ENCODE measurements around the gene SLC44A3.

The SLC44A3 gene, protein sequence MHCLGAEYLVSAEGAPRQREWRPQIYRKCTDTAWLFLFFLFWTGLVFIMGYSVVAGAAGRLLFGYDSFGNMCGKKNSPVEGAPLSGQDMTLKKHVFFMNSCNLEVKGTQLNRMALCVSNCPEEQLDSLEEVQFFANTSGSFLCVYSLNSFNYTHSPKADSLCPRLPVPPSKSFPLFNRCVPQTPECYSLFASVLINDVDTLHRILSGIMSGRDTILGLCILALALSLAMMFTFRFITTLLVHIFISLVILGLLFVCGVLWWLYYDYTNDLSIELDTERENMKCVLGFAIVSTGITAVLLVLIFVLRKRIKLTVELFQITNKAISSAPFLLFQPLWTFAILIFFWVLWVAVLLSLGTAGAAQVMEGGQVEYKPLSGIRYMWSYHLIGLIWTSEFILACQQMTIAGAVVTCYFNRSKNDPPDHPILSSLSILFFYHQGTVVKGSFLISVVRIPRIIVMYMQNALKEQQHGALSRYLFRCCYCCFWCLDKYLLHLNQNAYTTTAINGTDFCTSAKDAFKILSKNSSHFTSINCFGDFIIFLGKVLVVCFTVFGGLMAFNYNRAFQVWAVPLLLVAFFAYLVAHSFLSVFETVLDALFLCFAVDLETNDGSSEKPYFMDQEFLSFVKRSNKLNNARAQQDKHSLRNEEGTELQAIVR

DNA sequence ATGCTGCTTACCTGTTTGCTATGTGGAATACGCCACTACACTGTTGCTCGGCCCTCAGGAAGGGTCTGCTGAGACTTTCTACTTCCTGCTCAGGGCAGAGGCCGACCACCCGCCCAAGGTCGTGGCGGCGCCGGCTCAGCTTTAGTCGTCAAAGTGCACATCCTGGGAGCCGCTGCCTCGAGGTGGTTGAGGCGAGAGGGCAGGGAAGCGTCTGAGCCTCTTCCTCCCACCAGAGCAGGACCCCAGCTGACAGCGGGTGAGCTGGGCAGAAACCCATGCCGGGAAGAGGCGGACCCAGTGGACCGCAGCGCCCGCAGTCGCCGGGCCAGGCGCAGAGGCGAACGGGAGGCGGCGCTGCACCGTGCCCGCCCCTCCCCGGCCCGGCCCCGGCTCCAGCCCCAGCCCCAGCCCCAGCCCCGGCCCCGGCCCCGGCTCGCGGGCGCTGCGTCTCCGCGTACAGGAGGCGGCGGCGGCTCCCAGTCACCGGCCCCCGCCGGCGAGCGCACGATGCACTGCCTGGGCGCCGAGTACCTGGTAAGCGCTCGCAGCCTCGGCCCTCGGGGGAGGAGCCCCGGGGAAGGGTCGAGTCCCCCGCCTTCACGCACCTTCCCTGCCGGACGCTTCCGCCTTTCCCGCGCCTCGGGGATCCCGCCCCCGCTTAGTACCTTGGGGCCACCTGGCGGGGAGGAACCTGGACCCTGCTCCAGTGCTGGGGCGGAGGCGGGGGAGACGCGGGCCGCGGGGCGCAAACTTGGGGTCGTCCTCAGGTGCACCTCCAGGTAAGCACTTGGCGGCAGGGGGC lies at the start of gene SLC44A3:
Gene SLC44A3 (plus strand): TSS at position 413 of the 802 bp plus-strand sequence. CDS start 95 bp downstream, at position 508.
- peak within 1 kb of the TSS; percentile 63 for H3K4me3 ChIP-seq (ENCODE audit: low read depth, low read length)
- DNase-seq (ENCODE audit: low read depth): no peak

- DNase-seq (ENCODE audit: low read depth): peak; percentile 97
- no peak overlapping the region for H3K4me3 ChIP-seq (ENCODE audit: low read depth, low read length)
These were observed 47.9 kb upstream of the SLC44A3 start for GRCh38 chr1:94772230-94772641.

DNA sequence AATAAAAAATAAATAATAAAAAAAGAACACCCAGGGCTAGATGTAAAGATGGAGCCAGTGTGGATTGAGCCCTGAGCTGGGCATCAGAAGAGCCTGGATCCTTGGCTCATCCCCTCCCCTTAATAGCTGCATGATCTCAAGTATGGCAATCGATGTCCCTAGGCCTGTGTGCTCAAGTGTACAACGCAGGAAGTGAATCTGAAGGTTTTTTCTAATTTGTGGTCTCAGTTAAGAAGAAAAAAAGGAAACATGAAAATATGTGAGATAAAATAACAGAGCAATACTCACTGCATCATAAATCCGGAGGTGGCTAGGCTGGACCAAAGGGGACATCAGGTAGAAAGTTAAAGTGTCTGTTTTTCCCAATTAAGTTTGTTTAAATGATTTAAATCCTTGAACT lies 47.3 kb upstream of the SLC44A3 start:
- no peak for DNase-seq (ENCODE audit: low read depth)
- no peak overlapping the region for H3K4me3 ChIP-seq (ENCODE audit: low read depth, low read length)

- DNase-seq (ENCODE audit: low read depth): no peak
- H3K4me3 ChIP-seq (ENCODE audit: low read depth, low read length): no peak overlapping the region
These were observed 46.8 kb upstream of the SLC44A3 start for GRCh38 chr1:94773296-94773809.

- no peak overlapping the region for H3K4me3 ChIP-seq (ENCODE audit: low read depth, low read length)
- DNase-seq (ENCODE audit: low read depth): peak; percentile 84
These were observed 46.2 kb upstream of the SLC44A3 start for GRCh38 chr1:94773931-94774422.

DNA sequence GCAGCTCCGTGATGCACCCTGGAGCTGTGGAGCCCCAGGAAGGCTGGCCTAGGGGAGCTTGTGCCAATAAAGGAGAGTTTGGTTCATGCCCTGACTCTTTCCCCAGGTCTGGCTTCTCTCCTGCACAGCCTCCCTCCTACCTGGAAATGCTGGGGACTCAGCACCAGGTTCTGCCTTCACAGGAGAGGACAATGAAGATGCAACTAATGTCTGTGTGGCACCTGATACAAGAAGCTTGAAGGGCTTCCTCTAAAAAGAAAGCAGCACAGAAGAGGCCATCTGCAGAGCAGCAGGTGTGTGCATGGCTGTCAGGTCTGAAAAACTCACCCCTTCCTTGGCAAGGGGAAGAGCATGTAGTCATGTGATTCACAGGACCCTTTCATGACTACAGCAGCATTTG lies 43.7 kb upstream of the SLC44A3 start:
- no peak overlapping the region for H3K4me3 ChIP-seq (ENCODE audit: low read depth, low read length)
- no peak for DNase-seq (ENCODE audit: low read depth)

DNA sequence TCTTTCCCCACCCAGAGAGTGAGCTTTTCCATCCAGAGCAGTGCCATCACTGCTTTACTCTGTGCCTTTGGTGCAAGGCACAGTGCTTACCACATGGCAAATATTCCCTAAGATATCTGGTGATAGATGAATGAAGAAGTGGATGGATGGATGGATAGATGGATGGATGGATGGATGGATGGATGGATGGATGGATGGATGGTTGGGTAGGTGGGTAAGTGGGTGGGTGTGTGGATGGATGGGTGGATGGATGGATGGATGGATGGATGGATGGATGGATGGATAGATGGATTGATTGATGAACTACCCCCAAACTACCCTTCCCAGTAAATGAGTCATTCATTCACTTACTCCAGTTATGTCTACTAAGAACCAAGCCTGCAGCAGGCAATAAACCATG lies 42.9 kb upstream of the SLC44A3 start:
- H3K4me3 ChIP-seq (ENCODE audit: low read depth, low read length): no peak overlapping the region
- DNase-seq (ENCODE audit: low read depth): no peak

- H3K4me3 ChIP-seq (ENCODE audit: low read depth, low read length): no peak overlapping the region
- DNase-seq (ENCODE audit: low read depth): no peak
These were observed 41.3 kb upstream of the SLC44A3 start for GRCh38 chr1:94778808-94779207.

- peak; percentile 97 for DNase-seq (ENCODE audit: low read depth)
- H3K4me3 ChIP-seq (ENCODE audit: low read depth, low read length): no peak overlapping the region
These were observed 36.6 kb upstream of the SLC44A3 start for GRCh38 chr1:94783342-94784189.

- H3K4me3 ChIP-seq (ENCODE audit: low read depth, low read length): no peak overlapping the region
- no peak for DNase-seq (ENCODE audit: low read depth)
These were observed 36.0 kb upstream of the SLC44A3 start for GRCh38 chr1:94784190-94784515.

DNA sequence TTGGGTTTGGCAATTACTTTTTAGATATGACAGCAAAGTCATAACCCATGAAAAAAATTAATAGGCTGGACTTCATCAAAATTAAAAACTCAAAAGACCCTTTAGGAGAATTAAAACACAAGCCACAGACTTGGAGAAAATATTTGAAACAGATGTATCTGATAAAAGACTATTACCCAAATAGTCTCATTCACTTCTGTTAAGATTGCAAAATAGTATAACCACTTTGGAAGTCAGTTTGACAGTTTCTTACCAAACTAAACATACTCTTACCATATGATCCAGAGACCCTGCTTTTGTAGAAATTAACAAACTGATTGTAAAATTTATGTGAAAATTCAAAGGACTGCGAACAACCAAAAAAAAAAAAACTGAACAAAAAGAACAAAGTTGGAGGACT lies 32.5 kb upstream of the SLC44A3 start:
- no peak overlapping the region for H3K4me3 ChIP-seq (ENCODE audit: low read depth, low read length)
- DNase-seq (ENCODE audit: low read depth): no peak

DNA sequence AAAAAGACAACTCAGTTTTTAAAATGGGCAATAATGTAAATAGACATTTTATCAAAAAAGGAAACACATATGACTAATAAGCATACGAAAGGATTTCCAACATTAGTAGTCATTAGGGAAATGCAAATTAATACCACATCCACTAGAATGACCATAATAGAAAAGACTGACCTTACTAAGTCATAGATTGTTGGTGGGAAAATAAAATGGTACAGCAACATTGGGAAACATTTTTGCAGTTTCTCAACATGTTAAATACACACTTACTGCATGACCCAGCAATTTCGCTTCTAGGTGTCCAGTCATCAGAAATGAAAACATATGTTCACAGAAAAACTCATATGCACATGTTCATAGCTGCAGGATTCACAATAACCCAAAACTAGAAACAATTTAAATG lies 29.9 kb upstream of the SLC44A3 start:
- no peak for DNase-seq (ENCODE audit: low read depth)
- H3K4me3 ChIP-seq (ENCODE audit: low read depth, low read length): no peak overlapping the region

DNA sequence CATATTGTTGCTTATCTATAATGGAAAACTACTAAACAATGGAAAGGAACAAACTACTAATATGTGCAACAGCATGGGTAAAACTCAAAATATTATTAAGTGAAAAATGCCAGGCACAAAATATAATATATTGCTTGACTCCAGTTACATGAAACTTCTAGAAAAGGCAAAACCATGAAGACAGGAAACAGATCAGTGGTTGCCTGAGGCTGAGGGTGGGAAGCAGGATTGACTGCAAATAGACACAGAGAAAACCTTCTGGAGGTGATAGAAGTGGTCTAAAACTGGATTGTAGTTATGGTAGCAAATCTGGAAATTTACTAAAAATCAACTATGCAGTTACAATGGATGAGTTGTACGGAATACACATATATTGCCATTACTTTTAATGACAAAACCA lies 29.5 kb upstream of the SLC44A3 start:
- no peak overlapping the region for H3K4me3 ChIP-seq (ENCODE audit: low read depth, low read length)
- no peak for DNase-seq (ENCODE audit: low read depth)

GRCh38 chr1:94792473-94793295 lies 27.5 kb upstream of the SLC44A3 start:
- H3K4me3 ChIP-seq (ENCODE audit: low read depth, low read length): no peak overlapping the region
- peak; percentile 55 for DNase-seq (ENCODE audit: low read depth)

GRCh38 chr1:94793296-94793656 lies 26.9 kb upstream of the SLC44A3 start:
- H3K4me3 ChIP-seq (ENCODE audit: low read depth, low read length): no peak overlapping the region
- peak; percentile 38 for DNase-seq (ENCODE audit: low read depth)

- no peak overlapping the region for H3K4me3 ChIP-seq (ENCODE audit: low read depth, low read length)
- DNase-seq (ENCODE audit: low read depth): no peak
These were observed 24.7 kb upstream of the SLC44A3 start for GRCh38 chr1:94795434-94795833.

- no peak for DNase-seq (ENCODE audit: low read depth)
- no peak overlapping the region for H3K4me3 ChIP-seq (ENCODE audit: low read depth, low read length)
These were observed 23.9 kb upstream of the SLC44A3 start for GRCh38 chr1:94796266-94796665.

- DNase-seq (ENCODE audit: low read depth): no peak
- no peak overlapping the region for H3K4me3 ChIP-seq (ENCODE audit: low read depth, low read length)
These were observed 22.9 kb upstream of the SLC44A3 start for GRCh38 chr1:94797291-94797690.

Data from skeletal muscle cell (primary cell).